ENCODE measurements around the gene TENM3.

The TENM3 gene

DNA sequence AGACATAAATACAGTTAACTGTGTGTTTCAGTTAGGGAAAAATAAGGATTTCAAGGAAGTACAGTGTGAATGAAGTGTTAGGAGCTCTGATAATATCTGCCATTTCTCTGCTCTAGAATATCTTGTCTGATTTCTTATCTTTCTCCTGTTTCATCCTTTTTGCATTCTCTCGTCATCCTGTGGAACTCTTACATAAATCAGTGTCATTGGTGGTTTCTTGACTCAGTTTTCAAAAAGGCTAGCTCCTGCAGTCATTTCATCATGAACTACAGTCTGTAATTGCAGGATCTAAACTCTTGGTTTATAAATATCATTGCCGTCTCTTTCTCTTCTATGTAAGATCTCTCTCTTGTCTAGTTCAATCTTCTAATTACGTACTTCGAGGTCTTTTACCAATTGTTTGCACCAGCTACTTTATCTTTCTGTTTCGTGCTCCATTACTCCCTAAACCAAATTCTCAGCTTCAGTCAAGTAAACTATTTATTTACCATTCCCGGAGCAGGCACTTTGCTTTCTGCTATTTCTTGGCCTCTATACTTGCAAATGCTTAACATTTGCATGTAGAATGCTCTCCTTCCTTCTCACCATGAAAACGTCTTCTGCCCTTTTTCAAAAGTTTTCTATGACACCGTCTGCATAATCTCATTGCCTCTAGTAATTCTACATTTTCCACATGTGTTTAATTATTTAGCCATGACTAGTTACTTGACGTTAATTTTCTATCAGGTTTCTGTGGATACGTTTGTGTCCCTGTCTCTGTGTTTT, 294.0 kb downstream of the TENM3 start:
- Histone ChIP-seq H3K9me3 (no peaks in the 10 kb centered on the region), H3K27me3 (no peaks in the 10 kb centered on the region), H3K4me1 (peaks cover 5% of the 10 kb centered on the region; the same call in 1 of the 2 replicates), H3K36me3 (no peaks in the 10 kb centered on the region), H3K4me3 (ENCODE audit: low read depth, low read length) (no peak overlapping the region)
- DNase-seq: no peak
- TF ChIP-seq, protein P1, sequence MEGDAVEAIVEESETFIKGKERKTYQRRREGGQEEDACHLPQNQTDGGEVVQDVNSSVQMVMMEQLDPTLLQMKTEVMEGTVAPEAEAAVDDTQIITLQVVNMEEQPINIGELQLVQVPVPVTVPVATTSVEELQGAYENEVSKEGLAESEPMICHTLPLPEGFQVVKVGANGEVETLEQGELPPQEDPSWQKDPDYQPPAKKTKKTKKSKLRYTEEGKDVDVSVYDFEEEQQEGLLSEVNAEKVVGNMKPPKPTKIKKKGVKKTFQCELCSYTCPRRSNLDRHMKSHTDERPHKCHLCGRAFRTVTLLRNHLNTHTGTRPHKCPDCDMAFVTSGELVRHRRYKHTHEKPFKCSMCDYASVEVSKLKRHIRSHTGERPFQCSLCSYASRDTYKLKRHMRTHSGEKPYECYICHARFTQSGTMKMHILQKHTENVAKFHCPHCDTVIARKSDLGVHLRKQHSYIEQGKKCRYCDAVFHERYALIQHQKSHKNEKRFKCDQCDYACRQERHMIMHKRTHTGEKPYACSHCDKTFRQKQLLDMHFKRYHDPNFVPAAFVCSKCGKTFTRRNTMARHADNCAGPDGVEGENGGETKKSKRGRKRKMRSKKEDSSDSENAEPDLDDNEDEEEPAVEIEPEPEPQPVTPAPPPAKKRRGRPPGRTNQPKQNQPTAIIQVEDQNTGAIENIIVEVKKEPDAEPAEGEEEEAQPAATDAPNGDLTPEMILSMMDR (IDR thresholded peaks at IDR 0.05; ENCODE audit: low read depth, low read length): no peak

DNA sequence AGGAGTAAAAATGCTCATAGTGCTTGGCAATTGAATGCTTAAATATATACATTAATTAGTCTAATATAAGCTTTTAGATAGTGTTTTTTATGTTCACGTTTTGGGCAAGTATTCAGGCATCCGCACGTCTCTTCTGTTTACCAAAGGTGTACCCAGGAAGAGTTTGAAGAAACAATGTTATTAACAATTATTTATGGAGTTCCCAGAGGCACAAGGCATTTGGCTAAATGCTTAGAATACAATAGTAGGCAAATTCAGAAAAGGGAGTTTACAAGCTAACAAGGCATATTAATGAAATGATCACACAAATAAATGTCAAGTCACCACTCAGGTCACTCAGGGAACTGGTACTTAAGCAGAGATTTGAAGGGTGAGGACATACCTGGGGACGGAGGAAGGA, 294.8 kb downstream of the TENM3 start:
- H3K4me1 ChIP-seq: peaks cover 5% of the 10 kb centered on the region; the same call in 1 of the 2 replicates

DNA sequence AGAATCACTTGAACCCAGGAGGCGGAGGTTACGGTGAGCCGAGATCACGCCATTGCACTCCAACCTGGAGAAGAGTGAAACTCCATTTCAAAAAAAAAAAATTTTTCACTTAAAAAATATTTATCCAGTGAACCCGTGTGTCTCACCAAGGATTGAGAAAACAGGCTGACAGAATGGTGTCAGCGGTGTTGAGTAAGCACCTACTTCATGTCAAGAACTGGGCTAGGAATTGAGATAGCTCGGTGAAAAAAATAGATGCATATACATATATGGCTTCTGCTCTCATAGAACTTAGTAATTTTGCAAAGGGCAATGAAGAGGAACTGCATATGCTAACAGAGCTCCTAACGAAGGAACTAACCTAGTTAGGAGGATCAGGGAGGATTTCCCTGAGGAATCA, 297.3 kb downstream of the TENM3 start:
- no peak for DNase-seq
- TF ChIP-seq, protein P1 (IDR thresholded peaks at IDR 0.05; ENCODE audit: low read depth, low read length): no peak
- Histone ChIP-seq H3K36me3 (no peaks in the 10 kb centered on the region), H3K9me3 (no peaks in the 10 kb centered on the region), H3K4me3 (ENCODE audit: low read depth, low read length) (no peak overlapping the region), H3K4me1 (0 out of 2 replicates have a peak, but pooled peaks cover 5% of the 10 kb centered on the region), H3K27me3 (no peaks in the 10 kb centered on the region)

More for the DNA sequence above, 294.8 kb downstream of the TENM3 start:
- TF ChIP-seq, protein P1 (IDR thresholded peaks at IDR 0.05; ENCODE audit: low read depth, low read length): no peak
- no peaks in the 10 kb centered on the region for H3K36me3 ChIP-seq
- DNase-seq: no peak
- H3K4me3 ChIP-seq (ENCODE audit: low read depth, low read length): no peak overlapping the region
- no peaks in the 10 kb centered on the region for H3K27me3 ChIP-seq
- no peaks in the 10 kb centered on the region for H3K9me3 ChIP-seq

DNA sequence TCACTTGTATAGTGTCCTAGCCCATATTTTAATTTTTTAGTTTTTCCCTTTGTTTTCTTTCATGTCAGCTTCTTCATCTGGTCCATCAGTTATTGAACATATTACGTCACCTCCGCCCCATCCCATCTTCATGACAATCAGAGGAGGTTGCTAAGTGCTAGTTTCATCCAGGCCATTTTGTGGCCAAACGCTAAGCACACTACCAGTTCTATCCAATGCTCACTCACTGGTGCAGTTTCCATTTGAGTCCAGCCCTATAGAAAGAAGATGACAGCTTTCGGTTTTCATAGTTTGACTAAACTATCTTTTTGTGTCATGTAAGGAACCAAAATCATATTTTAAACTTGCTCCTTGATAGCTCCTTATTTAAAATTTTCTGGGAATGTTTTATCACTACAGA, 304.2 kb downstream of the TENM3 start:
- no peaks in the 10 kb centered on the region for H3K27me3 ChIP-seq
- TF ChIP-seq, protein P1 (IDR thresholded peaks at IDR 0.05; ENCODE audit: low read depth, low read length): no peak
- no peak for DNase-seq
- no peaks in the 10 kb centered on the region for H3K36me3 ChIP-seq
- H3K4me3 ChIP-seq (ENCODE audit: low read depth, low read length): no peak overlapping the region
- H3K4me1 ChIP-seq: no peaks in the 10 kb centered on the region
- H3K9me3 ChIP-seq: no peaks in the 10 kb centered on the region

DNA sequence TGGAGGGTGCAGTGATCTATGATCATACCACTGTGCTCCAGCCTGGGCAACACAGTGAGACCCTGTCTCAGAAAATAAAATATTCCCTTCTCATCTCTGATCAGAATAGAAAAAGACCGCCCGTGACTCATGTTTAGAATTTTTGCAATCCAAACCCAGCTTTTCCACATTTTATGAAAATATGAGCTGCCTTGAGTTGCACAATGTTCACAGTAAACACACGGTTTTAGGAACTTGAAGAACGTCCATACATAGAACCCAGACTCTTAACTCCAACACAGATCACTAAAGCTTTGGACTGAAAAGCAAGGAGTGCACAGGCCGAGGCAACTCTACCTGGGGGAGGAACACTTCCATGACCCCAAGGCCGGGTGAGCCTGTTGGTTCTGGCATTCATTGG, 305.0 kb downstream of the TENM3 start:
- no peak overlapping the region for H3K4me3 ChIP-seq (ENCODE audit: low read depth, low read length)
- no peaks in the 10 kb centered on the region for H3K36me3 ChIP-seq
- TF ChIP-seq, protein P1 (IDR thresholded peaks at IDR 0.05; ENCODE audit: low read depth, low read length): no peak
- no peaks in the 10 kb centered on the region for H3K9me3 ChIP-seq
- no peaks in the 10 kb centered on the region for H3K27me3 ChIP-seq
- H3K4me1 ChIP-seq: no peaks in the 10 kb centered on the region
- DNase-seq: no peak

DNA sequence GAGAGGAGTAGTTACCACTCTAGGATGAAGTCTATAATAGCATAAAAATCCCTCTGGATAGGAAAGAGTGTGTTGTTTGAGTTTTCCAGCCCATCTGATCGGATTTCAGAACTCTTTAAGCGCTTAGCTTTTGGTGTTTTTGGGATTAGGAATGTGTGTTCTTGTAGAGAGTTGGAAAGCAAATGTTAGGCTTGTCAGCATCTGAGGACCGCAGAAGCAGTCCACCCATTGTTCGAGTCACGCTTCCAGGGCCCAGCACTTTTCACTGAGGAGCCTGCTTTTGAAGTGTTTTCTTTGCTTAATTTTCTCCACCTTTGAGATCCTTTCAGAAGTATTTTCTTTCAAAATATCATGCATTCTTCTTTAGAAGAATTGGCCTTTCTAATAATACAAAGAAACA, 306.2 kb downstream of the TENM3 start:
- TF ChIP-seq, protein P1 (IDR thresholded peaks at IDR 0.05; ENCODE audit: low read depth, low read length): no peak
- Histone ChIP-seq H3K36me3 (no peaks in the 10 kb centered on the region), H3K4me3 (ENCODE audit: low read depth, low read length) (no peak overlapping the region), H3K9me3 (no peaks in the 10 kb centered on the region), H3K4me1 (no peaks in the 10 kb centered on the region), H3K27me3 (no peaks in the 10 kb centered on the region)
- no peak for DNase-seq

All from BE2C (cell line).